CD4-positive, alpha-beta T cell treated with Interleukin-21 for 1 hour (primary cell): ENCODE data around the gene PDRG1.
"Not testable (repeated sequence)": the region's sequence is repeated elsewhere in the genome, so short reads cannot be mapped to it uniquely, and the experiment has no call there.

Experiments used
- DNase-seq: peaks from one replicate; pipeline ENCODE4 v3.0.0-alpha.2; 2020

PDRG1 gene

GRCh38 chr20:31966991-31967655, 15.3 kb upstream of the PDRG1 start:
- no peak for DNase-seq

GRCh38 chr20:31963889-31964288, 12.0 kb upstream of the PDRG1 start:
- DNase-seq: no peak

GRCh38 chr20:31962761-31963160, 10.9 kb upstream of the PDRG1 start:
- DNase-seq: no peak

GRCh38 chr20:31956556-31957526, 5.0 kb upstream of the PDRG1 start:
- no peak for DNase-seq

- DNase-seq: no peak
Measured at GRCh38 chr20:31954500-31954899, 2.7 kb upstream of the PDRG1 start.

GRCh38 chr20:31953556-31954148, 1.8 kb upstream of the PDRG1 start:
- no peak for DNase-seq

GRCh38 chr20:31951203-31951529, 680 bp downstream of the PDRG1 start:
- DNase-seq: no peak

GRCh38 chr20:31949877-31950646, 1.8 kb downstream of the PDRG1 start:
- no peak for DNase-seq

- no peak for DNase-seq
Measured at GRCh38 chr20:31948008-31948407, 3.8 kb downstream of the PDRG1 start.

GRCh38 chr20:31945785-31946184, 6.1 kb downstream of the PDRG1 start:
- DNase-seq: no peak

- DNase-seq: no peak
Measured at GRCh38 chr20:31945319-31945718, 6.5 kb downstream of the PDRG1 start.

GRCh38 chr20:31943052-31943471, 8.8 kb downstream of the PDRG1 start:
- no peak for DNase-seq

- no peak for DNase-seq
Measured at GRCh38 chr20:31939661-31940060, 12.2 kb downstream of the PDRG1 start.

GRCh38 chr20:31937820-31938219, 14.0 kb downstream of the PDRG1 start:
- DNase-seq: no peak

- DNase-seq: no peak
Measured at GRCh38 chr20:31936420-31936819, 15.4 kb downstream of the PDRG1 start.

- DNase-seq: no peak
Measured at GRCh38 chr20:31934968-31935764, 16.7 kb downstream of the PDRG1 start.

- no peak for DNase-seq
Measured at GRCh38 chr20:31934491-31934890, 17.4 kb downstream of the PDRG1 start.

GRCh38 chr20:31933698-31934097, 18.1 kb downstream of the PDRG1 start:
- DNase-seq: no peak

- DNase-seq: no peak
Measured at GRCh38 chr20:31930779-31931178, 21.1 kb downstream of the PDRG1 start.

- not testable (repeated sequence) for DNase-seq
Measured at GRCh38 chr20:31929631-31930030, 22.2 kb downstream of the PDRG1 start.

- DNase-seq: no peak
Measured at GRCh38 chr20:31927627-31928159, 24.2 kb downstream of the PDRG1 start.

GRCh38 chr20:31926493-31926892, 25.4 kb downstream of the PDRG1 start:
- DNase-seq: no peak
